ENCODE measurements around the gene CDK1.

DNA sequence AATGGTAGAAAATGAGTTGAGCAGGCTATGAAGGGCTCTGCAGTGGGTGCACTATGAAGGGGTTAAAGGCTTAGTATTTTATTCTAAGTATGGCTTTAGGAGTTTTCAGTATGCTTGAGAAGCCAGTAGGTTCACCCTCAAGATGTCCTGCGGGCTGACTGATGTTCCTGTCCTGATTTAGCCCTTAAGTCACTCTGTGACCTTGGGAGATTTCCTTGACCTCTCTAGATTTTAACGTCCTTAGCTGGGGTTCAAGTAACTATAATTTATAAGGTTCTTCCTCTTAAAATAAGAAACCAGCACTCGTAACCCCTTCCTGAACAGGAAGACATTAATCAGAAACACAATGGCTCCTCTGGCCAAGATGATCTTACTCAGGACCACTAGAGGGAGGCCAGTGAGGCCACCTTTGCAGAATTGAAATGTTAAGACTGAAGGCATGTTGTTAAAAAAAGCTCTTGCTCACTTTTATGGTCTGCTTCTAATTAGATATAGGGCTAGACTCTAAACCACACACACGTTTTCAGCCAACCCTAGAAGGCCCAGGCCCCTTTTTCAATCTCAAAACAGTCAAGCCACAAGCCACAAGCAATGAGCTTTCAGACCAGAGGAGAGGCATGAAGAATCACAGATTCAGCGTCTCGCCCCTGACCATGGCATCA is 41.9 kb downstream of the CDK1 start:
- TF ChIP-seq GABPA (IDR thresholded peaks at IDR 0.05; ENCODE audit: low read depth) = no peak
- peak in 1 of 2 experiments; percentile 66; a peak in 2 of 4 replicates for TF ChIP-seq SRF (IDR thresholded peaks at IDR 0.05; ENCODE audit: low read depth in 2 of 2, low read length in 2 of 2)
- TF ChIP-seq RAD21 (IDR thresholded peaks at IDR 0.05; ENCODE audit: insufficient read depth, low read depth, low read length) = 0 out of 2 replicates have a peak, but pooled peaks have one; percentile 9
- TF ChIP-seq FOS (IDR thresholded peaks at IDR 0.05; ENCODE audit: borderline replicate concordance, extremely low read depth, insufficient read length) = no peak
- TF ChIP-seq, protein P1, sequence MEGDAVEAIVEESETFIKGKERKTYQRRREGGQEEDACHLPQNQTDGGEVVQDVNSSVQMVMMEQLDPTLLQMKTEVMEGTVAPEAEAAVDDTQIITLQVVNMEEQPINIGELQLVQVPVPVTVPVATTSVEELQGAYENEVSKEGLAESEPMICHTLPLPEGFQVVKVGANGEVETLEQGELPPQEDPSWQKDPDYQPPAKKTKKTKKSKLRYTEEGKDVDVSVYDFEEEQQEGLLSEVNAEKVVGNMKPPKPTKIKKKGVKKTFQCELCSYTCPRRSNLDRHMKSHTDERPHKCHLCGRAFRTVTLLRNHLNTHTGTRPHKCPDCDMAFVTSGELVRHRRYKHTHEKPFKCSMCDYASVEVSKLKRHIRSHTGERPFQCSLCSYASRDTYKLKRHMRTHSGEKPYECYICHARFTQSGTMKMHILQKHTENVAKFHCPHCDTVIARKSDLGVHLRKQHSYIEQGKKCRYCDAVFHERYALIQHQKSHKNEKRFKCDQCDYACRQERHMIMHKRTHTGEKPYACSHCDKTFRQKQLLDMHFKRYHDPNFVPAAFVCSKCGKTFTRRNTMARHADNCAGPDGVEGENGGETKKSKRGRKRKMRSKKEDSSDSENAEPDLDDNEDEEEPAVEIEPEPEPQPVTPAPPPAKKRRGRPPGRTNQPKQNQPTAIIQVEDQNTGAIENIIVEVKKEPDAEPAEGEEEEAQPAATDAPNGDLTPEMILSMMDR (IDR thresholded peaks at IDR 0.05 in 2 of 3, conservative IDR thresholded peaks at IDR 0.05 in 1 of 3; ENCODE audit: control insufficient read depth in 2 of 3, extremely low read depth in 1 of 3, insufficient read depth in 1 of 3, low read depth in 3 of 3, low read length in 3 of 3) = peak; percentile 25 to 37 (median 25); a peak in 4 of 6 replicates
- TF ChIP-seq POLR2A (IDR thresholded peaks at IDR 0.05; ENCODE audit: low read depth, low read length) = no peak
- TF ChIP-seq, protein P2, sequence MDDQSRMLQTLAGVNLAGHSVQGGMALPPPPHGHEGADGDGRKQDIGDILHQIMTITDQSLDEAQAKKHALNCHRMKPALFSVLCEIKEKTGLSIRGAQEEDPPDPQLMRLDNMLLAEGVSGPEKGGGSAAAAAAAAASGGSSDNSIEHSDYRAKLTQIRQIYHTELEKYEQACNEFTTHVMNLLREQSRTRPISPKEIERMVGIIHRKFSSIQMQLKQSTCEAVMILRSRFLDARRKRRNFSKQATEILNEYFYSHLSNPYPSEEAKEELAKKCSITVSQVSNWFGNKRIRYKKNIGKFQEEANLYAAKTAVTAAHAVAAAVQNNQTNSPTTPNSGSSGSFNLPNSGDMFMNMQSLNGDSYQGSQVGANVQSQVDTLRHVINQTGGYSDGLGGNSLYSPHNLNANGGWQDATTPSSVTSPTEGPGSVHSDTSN (IDR thresholded peaks at IDR 0.05; ENCODE audit: insufficient replicate concordance, low read depth, low read length) = no peak
- TF ChIP-seq CREM (IDR thresholded peaks at IDR 0.05; ENCODE audit: low read depth) = no peak
- TF ChIP-seq NR2C2 (IDR thresholded peaks at IDR 0.05; ENCODE audit: borderline replicate concordance, control insufficient read depth, insufficient read length, low read depth) = peak; percentile 58
- TF ChIP-seq SMAD1 (IDR thresholded peaks at IDR 0.05; ENCODE audit: low read depth, partially characterized antibody) = no peak
- no peak for TF ChIP-seq POLR2AphosphoS5 (IDR thresholded peaks at IDR 0.05; ENCODE audit: low read length)
- TF ChIP-seq ZNF217 (IDR thresholded peaks at IDR 0.05) = no peak
- TF ChIP-seq, protein P3, sequence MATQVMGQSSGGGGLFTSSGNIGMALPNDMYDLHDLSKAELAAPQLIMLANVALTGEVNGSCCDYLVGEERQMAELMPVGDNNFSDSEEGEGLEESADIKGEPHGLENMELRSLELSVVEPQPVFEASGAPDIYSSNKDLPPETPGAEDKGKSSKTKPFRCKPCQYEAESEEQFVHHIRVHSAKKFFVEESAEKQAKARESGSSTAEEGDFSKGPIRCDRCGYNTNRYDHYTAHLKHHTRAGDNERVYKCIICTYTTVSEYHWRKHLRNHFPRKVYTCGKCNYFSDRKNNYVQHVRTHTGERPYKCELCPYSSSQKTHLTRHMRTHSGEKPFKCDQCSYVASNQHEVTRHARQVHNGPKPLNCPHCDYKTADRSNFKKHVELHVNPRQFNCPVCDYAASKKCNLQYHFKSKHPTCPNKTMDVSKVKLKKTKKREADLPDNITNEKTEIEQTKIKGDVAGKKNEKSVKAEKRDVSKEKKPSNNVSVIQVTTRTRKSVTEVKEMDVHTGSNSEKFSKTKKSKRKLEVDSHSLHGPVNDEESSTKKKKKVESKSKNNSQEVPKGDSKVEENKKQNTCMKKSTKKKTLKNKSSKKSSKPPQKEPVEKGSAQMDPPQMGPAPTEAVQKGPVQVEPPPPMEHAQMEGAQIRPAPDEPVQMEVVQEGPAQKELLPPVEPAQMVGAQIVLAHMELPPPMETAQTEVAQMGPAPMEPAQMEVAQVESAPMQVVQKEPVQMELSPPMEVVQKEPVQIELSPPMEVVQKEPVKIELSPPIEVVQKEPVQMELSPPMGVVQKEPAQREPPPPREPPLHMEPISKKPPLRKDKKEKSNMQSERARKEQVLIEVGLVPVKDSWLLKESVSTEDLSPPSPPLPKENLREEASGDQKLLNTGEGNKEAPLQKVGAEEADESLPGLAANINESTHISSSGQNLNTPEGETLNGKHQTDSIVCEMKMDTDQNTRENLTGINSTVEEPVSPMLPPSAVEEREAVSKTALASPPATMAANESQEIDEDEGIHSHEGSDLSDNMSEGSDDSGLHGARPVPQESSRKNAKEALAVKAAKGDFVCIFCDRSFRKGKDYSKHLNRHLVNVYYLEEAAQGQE (IDR thresholded peaks at IDR 0.05; ENCODE audit: low read depth, low read length) = no peak
- TF ChIP-seq ZZZ3 (IDR thresholded peaks at IDR 0.05; ENCODE audit: control insufficient read depth, insufficient read length, low read depth) = no peak

Measured in GM12878 (cell line).